ENCODE data around the gene GPR146. TPM values are rescaled to one million over a fixed set of nuclear protein-coding genes. Genes with fewer than 3 reads are reported as not detected.
"Not testable (repeated sequence)": the region's sequence is repeated elsewhere in the genome, so short reads cannot be mapped to it uniquely, and the experiment has no call there.

Gene GPR146
- total and polyA plus RNA-seq, 2 of the 8 experiments (the other 6 are each of a cell fraction or from before 2014, with no cell fraction given) = 1.8 to 2.7 TPM

GRCh38 chr7:1001069-1001770 lies 43.1 kb upstream of the GPR146 start:
- TF ChIP-seq GABPA (IDR thresholded peaks at IDR 0.05; ENCODE audit: borderline replicate concordance, insufficient read depth, low read length) (0 out of 2 replicates have a peak, but pooled peaks have one; percentile 37), YY1 (IDR thresholded peaks at IDR 0.05; ENCODE audit: low read depth, low read length) (peak; percentile 60; the same call in 1 of the 2 replicates), HDAC2 (IDR thresholded peaks at IDR 0.05; ENCODE audit: borderline replicate concordance in 1 of 2, low read depth in 2 of 2, low read length in 2 of 2) (peak in 1 of 2 experiments; percentile 51; a peak in 1 of 4 replicates), BACH1 (IDR thresholded peaks at IDR 0.05; ENCODE audit: low read length) (peak; percentile 68)

More at GRCh38 chr7:1001069-1001770, 43.1 kb upstream of the GPR146 start:
- H3K4ac ChIP-seq (replicated peaks; ENCODE audit: insufficient read length, low read depth, low read length); H2BK20ac ChIP-seq (ENCODE audit: low read length); H3K79me1 ChIP-seq (ENCODE audit: low read depth, low read length); FAIRE-seq; H2AFZ ChIP-seq (ENCODE audit: low read length); H2BK120ac ChIP-seq (replicated peaks; ENCODE audit: low read depth, low read length); H3K18ac ChIP-seq (ENCODE audit: extremely low read depth, low read length); H3K23ac ChIP-seq (ENCODE audit: insufficient read length); H3K56ac ChIP-seq (replicated peaks; ENCODE audit: insufficient read length, low read depth, low read length); H3K27ac ChIP-seq (ENCODE audit: low read depth, low read length); H2BK15ac ChIP-seq (ENCODE audit: low read length); H3K4me3 ChIP-seq (ENCODE audit: extremely low read depth in 1 of 4, insufficient read depth in 2 of 4, low read depth in 3 of 4, low read length in 4 of 4); H4K5ac ChIP-seq (ENCODE audit: insufficient read length, low read depth, low read length); H3K36me3 ChIP-seq (ENCODE audit: control insufficient read depth in 2 of 4, insufficient read depth in 4 of 4, low read length in 3 of 4); H3K79me2 ChIP-seq (ENCODE audit: control insufficient read depth in 1 of 2, insufficient read depth in 2 of 2, low read length in 2 of 2); H3K9me3 ChIP-seq (ENCODE audit: insufficient read depth in 2 of 2, low read depth in 1 of 2, low read length in 1 of 2); H3K27me3 ChIP-seq (replicated peaks in 1 of 4; ENCODE audit: control insufficient read depth in 3 of 4, extremely low read depth in 1 of 4, insufficient read depth in 3 of 4, low read length in 3 of 4); H2BK12ac ChIP-seq (ENCODE audit: low read depth, low read length); H3K9ac ChIP-seq (replicated peaks in 1 of 4; ENCODE audit: extremely low read depth in 1 of 4, low read depth in 3 of 4, low read length in 3 of 4); H4K91ac ChIP-seq (replicated peaks; ENCODE audit: insufficient read length, low read length); H3K4me1 ChIP-seq (replicated peaks in 1 of 4; ENCODE audit: control insufficient read depth in 3 of 4, insufficient read depth in 4 of 4, low read length in 3 of 4); H3K4me2 ChIP-seq (ENCODE audit: insufficient read depth in 1 of 2, low read depth in 2 of 2, low read length in 2 of 2); H3K14ac ChIP-seq (ENCODE audit: insufficient read length); H4K8ac ChIP-seq (ENCODE audit: extremely low read depth, insufficient read depth, low read length); H3K23me2 ChIP-seq (ENCODE audit: low read depth, low read length); H4K20me1 ChIP-seq (replicated peaks in 1 of 2; ENCODE audit: control insufficient read depth in 1 of 2, insufficient read depth in 2 of 2, low read length in 2 of 2); H2AK5ac ChIP-seq (ENCODE audit: low read depth, low read length); H2BK5ac ChIP-seq (ENCODE audit: low read depth, low read length); POLR2A ChIA-PET (ENCODE audit: partially characterized antibody): not testable (repeated sequence)
- CTCF ChIA-PET (ENCODE audit: partially characterized antibody) = interaction anchor here (0.9 to 10.0 kb wide), 2 partner anchors 23 to 65 kb away, joined by 3 to 143 read pairs; no protein-coding TSS in a partner anchor
- WGBS, 2 experiments (ENCODE audit: extremely low coverage in 1 of 2, insufficient coverage in 1 of 2, insufficient read length in 1 of 2, insufficient replicate concordance in 2 of 2, low coverage in 1 of 2, low lambda C conversion rate in 2 of 2, missing lambda C conversion rate in 1 of 2) = 74% methylated on average over 7 of the region's 14 CpGs; no CpG with 5 or more reads in 1 of the 2 experiments
- DNase-seq (ENCODE audit: low read depth in 1 of 2, low spot score in 2 of 2) = peak in 1 of 2 experiments; percentile 68

Data from H1 (cell line).